Heart left ventricle (tissue), 13 donors: ENCODE data around the gene DAB2IP.

Experiments used
- CTCF ChIP-seq, 12 donors: fragments of 200-600 bp; sonication (generic) in 4 of 12; IDR thresholded peaks; one replicate each; pipeline versions ENCODE4 v1.5.0 to v1.8.0; 2018 to 2022; ENCODE audit warnings: antibody characterized with exemption in 12 of 12, mild to moderate bottlenecking in 5 of 12
- POLR2A ChIP-seq, 2 donors: fragments of 450-650 bp; IDR thresholded peaks; one replicate each; pipeline ENCODE4 v1.6.1; 2017; ENCODE audit warnings: antibody characterized with exemption in 2 of 2, mild to moderate bottlenecking in 2 of 2, moderate library complexity in 2 of 2
- donor health status: ischemic (EF 13 %, LVEDD 7.1; RV severe dilation, severe dysfunction).
- donor health status: DM: no; HTN: yes; CAD: no.
- donor health status: DM: no; HTN: no; CAD: no.
- donor health status: ischemic (EF 25% LVEDD 6.9; RV normal size, moderate dysfunction).
- donor health status: ischemic (EF 25% LVEDD 5.7; RV mildly dilated, moderate dysfunction).
- donor health status: ischemic (EF 35%, LVEDD 5.7; RV mildly dilated, moderate dysfunction).
- donor health status: nonischemic (EF 11% LVEDD 7.7; RV severe dilation, severe dysfunction).
- donor health status: DM: yes; HTN: yes; CAD: no.
- donor health status: PGD.
- donor health status: ischemic (EF 29% LVEDD 5.4; RV normal size, mild dysfunction).
- donor health status: nonischemic (EF 23%, LVEDD 6.1; RV moderate dilation, normal function).

- no peak for TF ChIP-seq CTCF (IDR thresholded peaks at IDR 0.05)
- TF ChIP-seq POLR2A (IDR thresholded peaks at IDR 0.05) = no peak
These were observed 108.6 kb downstream of the DAB2IP start for GRCh38 chr9:121759996-121760395.
